ENCODE results near the gene PRKAA1.

The PRKAA1 gene

DNA sequence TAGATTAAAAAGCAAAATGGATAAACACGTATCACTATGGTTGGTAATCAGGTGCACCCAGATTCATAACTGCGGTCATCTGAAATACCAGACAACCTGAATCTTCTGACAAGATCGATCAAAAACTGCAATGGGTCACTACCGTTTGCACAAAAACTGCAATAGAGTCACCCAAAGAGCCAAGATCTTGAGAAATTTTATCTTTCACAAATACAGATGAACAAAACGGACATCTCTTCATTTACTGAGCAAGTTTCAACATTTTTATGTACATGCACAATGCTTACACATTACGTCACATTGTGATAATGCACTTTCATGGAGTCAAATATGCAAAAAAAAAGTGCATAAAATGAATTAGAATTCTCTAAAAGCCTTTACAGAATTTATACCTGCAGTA lies 18.6 kb downstream of the PRKAA1 start:
- no peak for TF ChIP-seq ZNF843 (tag by site-specific recombination; IDR thresholded peaks at IDR 0.05)
- H3K36me3 ChIP-seq (ENCODE audit: control insufficient read depth in 2 of 2, insufficient read depth in 1 of 2, low read length in 2 of 2) = peaks cover 19% of the 10 kb centered on the region in 2 experiments
- H3K9me3 ChIP-seq (ENCODE audit: control insufficient read depth, insufficient read depth, low read depth, low read length) = no peaks in the 10 kb centered on the region
- ChIA-PET POLR2A (no interaction called here), CTCF (no interaction called here)
- no peak overlapping the region for H3K27ac ChIP-seq (ENCODE audit: extremely low read depth, low read depth, low read length)
- H3K4me1 ChIP-seq (ENCODE audit: control insufficient read depth, insufficient read depth, low read length) = peaks cover 16% of the 10 kb centered on the region
- no peak overlapping the region for H3K4me3 ChIP-seq (ENCODE audit: low read depth, low read length)

DNA sequence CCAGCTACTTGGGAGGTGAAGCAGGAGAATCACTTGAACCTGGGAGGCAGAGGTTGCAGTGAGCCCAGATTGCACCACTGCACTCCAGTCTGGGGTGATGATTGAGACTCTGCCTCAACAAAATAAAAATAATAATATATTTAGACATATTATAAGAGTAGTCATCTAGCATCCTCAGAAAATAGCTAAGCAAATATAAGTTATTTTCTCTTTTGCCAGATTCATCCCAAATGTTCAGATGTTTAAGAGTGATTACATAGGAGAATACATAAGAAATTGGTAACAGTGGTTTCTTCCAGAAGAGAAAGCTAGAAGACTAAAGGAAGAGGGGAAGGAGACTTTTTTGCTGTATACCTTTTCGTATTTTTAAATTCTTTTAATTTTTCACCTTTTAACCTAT lies 20.0 kb downstream of the PRKAA1 start:
- Histone ChIP-seq H3K27ac (ENCODE audit: extremely low read depth, low read depth, low read length) (no peak overlapping the region), H3K9me3 (ENCODE audit: control insufficient read depth, insufficient read depth, low read depth, low read length) (no peaks in the 10 kb centered on the region), H3K36me3 (ENCODE audit: control insufficient read depth in 2 of 2, insufficient read depth in 1 of 2, low read length in 2 of 2) (peaks cover 25 to 27% of the 10 kb centered on the region in 2 experiments), H3K4me1 (ENCODE audit: control insufficient read depth, insufficient read depth, low read length) (peaks cover 16% of the 10 kb centered on the region), H3K4me3 (ENCODE audit: low read depth, low read length) (no peak overlapping the region)
- TF ChIP-seq, protein P1, sequence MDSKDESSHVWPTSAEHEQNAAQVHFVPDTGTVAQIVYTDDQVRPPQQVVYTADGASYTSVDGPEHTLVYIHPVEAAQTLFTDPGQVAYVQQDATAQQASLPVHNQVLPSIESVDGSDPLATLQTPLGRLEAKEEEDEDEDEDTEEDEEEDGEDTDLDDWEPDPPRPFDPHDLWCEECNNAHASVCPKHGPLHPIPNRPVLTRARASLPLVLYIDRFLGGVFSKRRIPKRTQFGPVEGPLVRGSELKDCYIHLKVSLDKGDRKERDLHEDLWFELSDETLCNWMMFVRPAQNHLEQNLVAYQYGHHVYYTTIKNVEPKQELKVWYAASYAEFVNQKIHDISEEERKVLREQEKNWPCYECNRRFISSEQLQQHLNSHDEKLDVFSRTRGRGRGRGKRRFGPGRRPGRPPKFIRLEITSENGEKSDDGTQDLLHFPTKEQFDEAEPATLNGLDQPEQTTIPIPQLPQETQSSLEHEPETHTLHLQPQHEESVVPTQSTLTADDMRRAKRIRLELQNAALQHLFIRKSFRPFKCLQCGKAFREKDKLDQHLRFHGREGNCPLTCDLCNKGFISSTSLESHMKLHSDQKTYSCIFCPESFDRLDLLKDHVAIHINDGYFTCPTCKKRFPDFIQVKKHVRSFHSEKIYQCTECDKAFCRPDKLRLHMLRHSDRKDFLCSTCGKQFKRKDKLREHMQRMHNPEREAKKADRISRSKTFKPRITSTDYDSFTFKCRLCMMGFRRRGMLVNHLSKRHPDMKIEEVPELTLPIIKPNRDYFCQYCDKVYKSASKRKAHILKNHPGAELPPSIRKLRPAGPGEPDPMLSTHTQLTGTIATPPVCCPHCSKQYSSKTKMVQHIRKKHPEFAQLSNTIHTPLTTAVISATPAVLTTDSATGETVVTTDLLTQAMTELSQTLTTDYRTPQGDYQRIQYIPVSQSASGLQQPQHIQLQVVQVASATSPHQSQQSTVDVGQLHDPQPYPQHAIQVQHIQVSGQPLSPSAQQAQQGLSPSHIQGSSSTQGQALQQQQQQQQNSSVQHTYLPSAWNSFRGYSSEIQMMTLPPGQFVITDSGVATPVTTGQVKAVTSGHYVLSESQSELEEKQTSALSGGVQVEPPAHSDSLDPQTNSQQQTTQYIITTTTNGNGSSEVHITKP (tag by site-specific recombination; IDR thresholded peaks at IDR 0.05) = peak; percentile 74
- TF ChIP-seq PRDM1 (tag by site-specific recombination; IDR thresholded peaks at IDR 0.05) (0 out of 2 replicates have a peak, but pooled peaks have one; percentile 33), GLIS1 (tag by site-specific recombination; IDR thresholded peaks at IDR 0.05) (peak; percentile 51; the same call in 1 of the 2 replicates), FEZF1 (tag by site-specific recombination; IDR thresholded peaks at IDR 0.05) (no peak)
- ChIA-PET CTCF (interaction anchor here (0.5 kb wide), 1 partner anchor 365 kb away, joined by 6 read pairs; no protein-coding TSS in a partner anchor), POLR2A (interaction anchor here (1.5 kb wide), 1 partner anchor 20 kb away, joined by 5 read pairs; the partner anchor contains the start of gene PRKAA1)

DNA sequence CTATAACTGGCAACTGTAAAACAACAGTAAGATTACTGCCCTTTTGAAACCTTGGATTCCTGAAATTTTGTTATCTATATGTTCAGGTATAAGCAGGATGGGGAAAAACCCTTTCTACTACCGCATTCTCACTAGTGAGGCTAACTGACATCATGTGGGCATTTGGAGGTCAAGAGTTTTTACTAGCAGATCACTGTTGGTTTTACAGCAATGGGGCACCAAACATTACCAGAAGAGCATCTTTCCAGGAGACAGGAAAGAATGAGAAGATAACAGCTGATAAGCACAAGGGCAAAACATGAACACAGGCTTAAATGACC lies 21.6 kb downstream of the PRKAA1 start:
- Histone ChIP-seq H3K4me1 (ENCODE audit: control insufficient read depth, insufficient read depth, low read length) (peaks cover 16% of the 10 kb centered on the region), H3K27ac (ENCODE audit: extremely low read depth, low read depth, low read length) (no peak overlapping the region), H3K9me3 (ENCODE audit: control insufficient read depth, insufficient read depth, low read depth, low read length) (no peaks in the 10 kb centered on the region), H3K4me3 (ENCODE audit: low read depth, low read length) (no peak overlapping the region), H3K36me3 (ENCODE audit: control insufficient read depth in 2 of 2, insufficient read depth in 1 of 2, low read length in 2 of 2) (peaks cover 32 to 35% of the 10 kb centered on the region in 2 experiments)
- ChIA-PET CTCF (interaction anchor here (1.0 kb wide), 1 partner anchor 53 kb away, joined by 5 read pairs; no protein-coding TSS in a partner anchor), POLR2A (no interaction called here)
- TF ChIP-seq SCRT1 (tag by site-specific recombination; IDR thresholded peaks at IDR 0.05; ENCODE audit: borderline replicate concordance) = no peak
- TF ChIP-seq ZNF521 (tag by site-specific recombination; IDR thresholded peaks at IDR 0.05) = no peak
- peak; percentile 52 for TF ChIP-seq FEZF1 (tag by site-specific recombination; IDR thresholded peaks at IDR 0.05)
- TF ChIP-seq ZNF549 (tag by site-specific recombination; IDR thresholded peaks at IDR 0.05) = peak; percentile 75
- no peak for TF ChIP-seq ZNF776 (tag by site-specific recombination; IDR thresholded peaks at IDR 0.05; ENCODE audit: borderline replicate concordance)
- TF ChIP-seq GLIS1 (tag by site-specific recombination; IDR thresholded peaks at IDR 0.05) = peak; percentile 49; the same call in 1 of the 2 replicates
- TF ChIP-seq PRDM1 (tag by site-specific recombination; IDR thresholded peaks at IDR 0.05) = peak; percentile 60
- TF ChIP-seq, protein P2, sequence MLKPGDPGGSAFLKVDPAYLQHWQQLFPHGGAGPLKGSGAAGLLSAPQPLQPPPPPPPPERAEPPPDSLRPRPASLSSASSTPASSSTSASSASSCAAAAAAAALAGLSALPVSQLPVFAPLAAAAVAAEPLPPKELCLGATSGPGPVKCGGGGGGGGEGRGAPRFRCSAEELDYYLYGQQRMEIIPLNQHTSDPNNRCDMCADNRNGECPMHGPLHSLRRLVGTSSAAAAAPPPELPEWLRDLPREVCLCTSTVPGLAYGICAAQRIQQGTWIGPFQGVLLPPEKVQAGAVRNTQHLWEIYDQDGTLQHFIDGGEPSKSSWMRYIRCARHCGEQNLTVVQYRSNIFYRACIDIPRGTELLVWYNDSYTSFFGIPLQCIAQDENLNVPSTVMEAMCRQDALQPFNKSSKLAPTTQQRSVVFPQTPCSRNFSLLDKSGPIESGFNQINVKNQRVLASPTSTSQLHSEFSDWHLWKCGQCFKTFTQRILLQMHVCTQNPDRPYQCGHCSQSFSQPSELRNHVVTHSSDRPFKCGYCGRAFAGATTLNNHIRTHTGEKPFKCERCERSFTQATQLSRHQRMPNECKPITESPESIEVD (tag by site-specific recombination; IDR thresholded peaks at IDR 0.05) = peak; percentile 63; the same call in 1 of the 2 replicates

DNA sequence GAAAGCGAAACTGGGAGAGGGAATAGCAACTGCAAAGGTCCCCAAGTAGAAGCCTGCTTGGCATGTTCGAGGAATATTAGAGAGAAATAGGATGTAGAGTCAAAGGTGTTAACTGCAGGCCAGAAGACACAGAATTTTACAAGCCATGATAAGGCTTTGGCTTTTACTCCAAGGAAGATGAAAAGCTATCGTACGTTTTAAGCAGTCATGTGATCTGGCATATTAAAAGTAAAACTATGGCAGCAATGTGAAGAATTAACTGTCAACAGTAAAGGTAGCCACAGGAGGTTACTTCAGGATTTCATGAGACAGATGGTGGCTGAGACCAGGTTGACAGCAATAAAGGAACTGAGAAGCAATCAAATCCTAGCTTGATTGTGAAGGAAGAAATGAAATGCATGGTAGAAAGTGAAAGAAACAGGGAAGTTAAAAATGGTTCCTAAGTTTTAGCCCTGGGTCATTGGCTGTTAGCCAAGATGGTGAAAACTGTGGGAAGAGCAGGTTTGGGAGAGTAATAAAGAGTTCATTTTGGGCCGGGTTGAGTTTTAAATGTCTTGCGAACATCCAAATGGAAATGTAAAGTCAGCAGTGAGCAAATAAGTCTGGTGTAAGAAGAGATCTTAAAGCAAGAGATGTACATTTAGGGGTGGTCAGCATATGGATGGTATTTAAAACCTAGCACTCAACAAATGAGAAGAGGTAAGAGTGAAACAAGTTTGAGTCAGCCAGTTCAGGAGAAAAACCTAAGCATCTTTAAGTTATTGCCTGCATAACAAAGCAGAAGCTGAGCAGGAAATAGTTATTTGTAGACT lies 22.1 kb downstream of the PRKAA1 start:
- ChIA-PET POLR2A (no interaction called here), CTCF (interaction anchor here (1.0 kb wide), 1 partner anchor 53 kb away, joined by 5 read pairs; no protein-coding TSS in a partner anchor)
- H3K36me3 ChIP-seq (ENCODE audit: control insufficient read depth in 2 of 2, insufficient read depth in 1 of 2, low read length in 2 of 2) = peaks cover 36 to 39% of the 10 kb centered on the region in 2 experiments
- no peaks in the 10 kb centered on the region for H3K9me3 ChIP-seq (ENCODE audit: control insufficient read depth, insufficient read depth, low read depth, low read length)
- H3K4me3 ChIP-seq (ENCODE audit: low read depth, low read length) = no peak overlapping the region
- H3K27ac ChIP-seq (ENCODE audit: extremely low read depth, low read depth, low read length) = peak overlapping the region; percentile 40; the same call in 1 of the 2 replicates
- H3K4me1 ChIP-seq (ENCODE audit: control insufficient read depth, insufficient read depth, low read length) = peaks cover 16% of the 10 kb centered on the region
- TF ChIP-seq, protein P2 (tag by site-specific recombination; IDR thresholded peaks at IDR 0.05) = peak; percentile 34; the same call in 1 of the 2 replicates
- TF ChIP-seq, protein P3, sequence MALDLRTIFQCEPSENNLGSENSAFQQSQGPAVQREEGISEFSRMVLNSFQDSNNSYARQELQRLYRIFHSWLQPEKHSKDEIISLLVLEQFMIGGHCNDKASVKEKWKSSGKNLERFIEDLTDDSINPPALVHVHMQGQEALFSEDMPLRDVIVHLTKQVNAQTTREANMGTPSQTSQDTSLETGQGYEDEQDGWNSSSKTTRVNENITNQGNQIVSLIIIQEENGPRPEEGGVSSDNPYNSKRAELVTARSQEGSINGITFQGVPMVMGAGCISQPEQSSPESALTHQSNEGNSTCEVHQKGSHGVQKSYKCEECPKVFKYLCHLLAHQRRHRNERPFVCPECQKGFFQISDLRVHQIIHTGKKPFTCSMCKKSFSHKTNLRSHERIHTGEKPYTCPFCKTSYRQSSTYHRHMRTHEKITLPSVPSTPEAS (tag by site-specific recombination; IDR thresholded peaks at IDR 0.05) = no peak
- TF ChIP-seq ZNF335 (tag by site-specific recombination; conservative IDR thresholded peaks at IDR 0.05) = peak; percentile 74
- no peak for TF ChIP-seq ZNF138 (tag by site-specific recombination; IDR thresholded peaks at IDR 0.05; ENCODE audit: borderline replicate concordance)
- TF ChIP-seq ZNF140 (tag by site-specific recombination; IDR thresholded peaks at IDR 0.05) = no peak
- no peak for TF ChIP-seq ZBTB8A (tag by site-specific recombination; IDR thresholded peaks at IDR 0.05)
- TF ChIP-seq SP2 (tag by site-specific recombination; IDR thresholded peaks at IDR 0.05) = no peak

Data from HEK293 (cell line).